NT2/D1 (cell line): ENCODE measurements around the gene ATXN10.

Experiments
- SUZ12 ChIP-seq: IDR thresholded peaks from 2 replicates; pipeline ENCODE4 v1.6.1; 2011; ENCODE audit not compliant: insufficient read length, insufficient read depth; ENCODE audit errors: extremely low read depth
- YY1 ChIP-seq: IDR thresholded peaks from 2 replicates; pipeline ENCODE4 v1.6.1; 2011; ENCODE audit not compliant: insufficient read length, insufficient read depth

DNA sequence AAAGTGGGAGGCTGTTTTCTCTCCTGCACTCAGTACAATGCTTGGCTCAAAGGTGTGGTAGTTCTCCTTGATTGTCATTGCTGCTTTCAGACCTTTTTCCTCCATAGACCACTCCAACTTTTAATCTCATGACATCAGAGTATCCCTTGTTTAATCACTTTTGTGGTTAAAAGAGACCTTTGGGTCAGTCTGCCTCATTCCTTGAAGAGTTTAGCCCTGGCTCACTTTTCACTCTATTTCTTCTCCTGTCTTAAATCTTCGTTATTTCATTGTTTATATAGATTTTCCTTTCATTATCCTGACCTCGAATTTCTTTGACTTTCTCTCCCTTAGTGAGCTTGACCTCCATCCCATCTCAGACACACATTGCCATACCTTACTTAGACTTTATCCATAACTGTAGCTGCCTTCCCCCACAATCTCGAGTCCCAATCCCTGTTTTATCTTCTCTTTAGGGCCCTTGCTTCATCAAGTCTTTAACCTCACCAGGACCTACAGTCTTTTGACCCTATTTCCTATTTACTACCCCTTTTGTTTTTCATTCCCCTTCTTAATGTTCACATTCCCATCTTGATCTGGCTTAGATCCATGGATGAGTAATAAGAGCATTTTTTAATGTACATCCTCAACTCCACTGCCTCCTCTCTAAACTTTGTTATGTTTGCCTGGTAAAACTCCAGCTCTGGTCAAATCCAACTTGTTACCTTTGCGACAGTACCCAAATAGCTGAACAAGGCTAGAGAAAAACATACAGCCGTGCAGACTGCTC is 9.5 kb downstream of the ATXN10 start:
- no peak for TF ChIP-seq SUZ12
- TF ChIP-seq YY1, result no peak
